Peyer's patch (tissue), 4 donors: Measurements from ENCODE around the gene SLC30A2.

Source experiments
- POLR2A ChIP-seq, 2 donors: fragments of 450-650 bp; IDR thresholded peaks; one replicate each; pipeline ENCODE4 v1.5.1; 2017; ENCODE audit warnings: antibody characterized with exemption in 2 of 2, mild to moderate bottlenecking in 2 of 2, moderate library complexity in 2 of 2
- TF ChIP-seq, protein P1 (sequence below), 6 experiments: fragments of 450-650 bp in 4 of 6; fragments of 200-600 bp in 2 of 6; sonication (generic) in 1 of 6; IDR thresholded peaks; one replicate each; pipeline ENCODE4 v1.5.1; 2017 to 2019; ENCODE audit warnings: antibody characterized with exemption in 6 of 6, mild to moderate bottlenecking in 3 of 6, moderate library complexity in 1 of 6

DNA sequence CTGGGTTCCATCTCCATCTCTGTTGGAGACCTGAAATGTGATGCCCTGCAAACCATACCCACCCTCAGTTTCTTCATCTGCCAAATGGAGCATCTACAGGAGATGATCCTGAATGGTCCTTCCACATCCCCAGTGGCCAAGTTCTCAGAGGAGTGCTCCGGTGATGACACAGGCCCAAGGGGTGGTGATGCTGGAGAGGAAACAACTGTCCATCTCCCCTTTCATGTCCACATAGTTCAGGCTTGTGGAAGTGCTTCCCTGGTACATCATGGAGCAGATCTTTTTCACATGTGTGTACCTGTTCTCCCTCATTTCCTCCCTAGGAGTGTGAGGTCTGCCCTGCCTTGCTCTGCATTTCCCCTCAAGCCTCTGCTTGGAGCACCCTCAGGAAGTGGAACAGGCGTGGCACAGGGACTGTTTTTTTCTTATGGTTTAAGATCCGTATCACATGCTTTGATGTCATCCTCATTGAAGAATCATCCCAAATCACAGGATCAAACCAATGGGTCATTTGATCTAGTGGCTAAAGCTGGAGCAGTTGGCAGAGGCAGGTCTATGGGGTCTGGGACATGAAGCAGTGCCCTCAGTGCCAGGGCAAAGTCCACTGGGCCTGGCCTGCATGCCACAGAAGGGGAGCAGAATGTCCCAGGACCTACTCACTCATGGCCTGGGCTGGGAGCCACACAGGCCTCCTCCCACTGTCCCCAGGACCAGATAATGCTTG is 29.7 kb upstream of the SLC30A2 start:
- TF ChIP-seq, protein P1, sequence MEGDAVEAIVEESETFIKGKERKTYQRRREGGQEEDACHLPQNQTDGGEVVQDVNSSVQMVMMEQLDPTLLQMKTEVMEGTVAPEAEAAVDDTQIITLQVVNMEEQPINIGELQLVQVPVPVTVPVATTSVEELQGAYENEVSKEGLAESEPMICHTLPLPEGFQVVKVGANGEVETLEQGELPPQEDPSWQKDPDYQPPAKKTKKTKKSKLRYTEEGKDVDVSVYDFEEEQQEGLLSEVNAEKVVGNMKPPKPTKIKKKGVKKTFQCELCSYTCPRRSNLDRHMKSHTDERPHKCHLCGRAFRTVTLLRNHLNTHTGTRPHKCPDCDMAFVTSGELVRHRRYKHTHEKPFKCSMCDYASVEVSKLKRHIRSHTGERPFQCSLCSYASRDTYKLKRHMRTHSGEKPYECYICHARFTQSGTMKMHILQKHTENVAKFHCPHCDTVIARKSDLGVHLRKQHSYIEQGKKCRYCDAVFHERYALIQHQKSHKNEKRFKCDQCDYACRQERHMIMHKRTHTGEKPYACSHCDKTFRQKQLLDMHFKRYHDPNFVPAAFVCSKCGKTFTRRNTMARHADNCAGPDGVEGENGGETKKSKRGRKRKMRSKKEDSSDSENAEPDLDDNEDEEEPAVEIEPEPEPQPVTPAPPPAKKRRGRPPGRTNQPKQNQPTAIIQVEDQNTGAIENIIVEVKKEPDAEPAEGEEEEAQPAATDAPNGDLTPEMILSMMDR (IDR thresholded peaks at IDR 0.05), result no peak
- no peak for TF ChIP-seq POLR2A (IDR thresholded peaks at IDR 0.05)
